DND-41 (cell line): Measurements from ENCODE around the gene RPS4Y1.

Experiments used
- ATAC-seq: fragments of 200-7000 bp; cut with Tn5 transposase; 3 replicates; pipeline ENCODE4 v1.9.1; 2021; ENCODE audit warnings: low read depth; ENCODE audit not compliant: insufficient read depth
- DNase-seq: peaks from one replicate; pipeline ENCODE4 v3.0.0-alpha.2; 2020
- H2AFZ ChIP-seq: 2 replicates; pipeline ENCODE4 v1.6.0; 2012; ENCODE audit warnings: low read depth, low read length
- H3K27ac ChIP-seq: 2 replicates; pipeline ENCODE4 v1.5.1; 2012; ENCODE audit warnings: low read length, inconsistent platforms
- H3K27me3 ChIP-seq: fragments of 200-600 bp; sonication (generic); 2 replicates; pipeline ENCODE4 v1.6.0; 2012; ENCODE audit warnings: low read length, mild to moderate bottlenecking, inconsistent platforms; ENCODE audit not compliant: insufficient read depth, poor library complexity
- H3K36me3 ChIP-seq: 2 replicates; pipeline ENCODE4 v1.5.1; 2012; ENCODE audit warnings: low read length, inconsistent platforms; ENCODE audit not compliant: insufficient read depth
- H3K4me1 ChIP-seq: 2 replicates; pipeline ENCODE4 v1.5.1; 2012; ENCODE audit warnings: mild to moderate bottlenecking, low read length; ENCODE audit not compliant: insufficient read depth
- H3K4me2 ChIP-seq: 2 replicates; pipeline ENCODE4 v1.6.0; 2012; ENCODE audit warnings: mild to moderate bottlenecking, moderate library complexity, low read length, inconsistent platforms; ENCODE audit not compliant: insufficient read depth
- H3K4me3 ChIP-seq, 2 experiments: fragments of 200-600 bp in 1 of 2; shearing (Covaris generic) in 1 of 2; 2 replicates each; pipeline ENCODE4 v1.5.1; 2012 to 2016; ENCODE audit warnings: inconsistent platforms in 2 of 2, low read length in 2 of 2, mild to moderate bottlenecking in 2 of 2, low read depth in 1 of 2, moderate library complexity in 1 of 2
- H3K79me2 ChIP-seq: 2 replicates; pipeline ENCODE4 v1.6.0; 2012; ENCODE audit warnings: low read length, inconsistent platforms; ENCODE audit not compliant: insufficient read depth
- H3K9ac ChIP-seq: 2 replicates; pipeline ENCODE4 v1.6.0; 2012; ENCODE audit warnings: low read depth, mild to moderate bottlenecking, inconsistent platforms, low read length, moderate library complexity
- H3K9me3 ChIP-seq: 2 replicates; pipeline ENCODE4 v1.5.1; 2012; ENCODE audit warnings: low read length, moderate library complexity, mild to moderate bottlenecking, inconsistent platforms; ENCODE audit not compliant: insufficient read depth, severe bottlenecking
- H4K20me1 ChIP-seq: 2 replicates; pipeline ENCODE4 v1.6.0; 2012; ENCODE audit warnings: low read length; ENCODE audit not compliant: insufficient read depth
- CTCF ChIP-seq: IDR thresholded peaks from 2 replicates; pipeline ENCODE4 v1.5.1; 2012; ENCODE audit warnings: borderline replicate concordance, low read length, moderate library complexity, mild to moderate bottlenecking; ENCODE audit not compliant: poor library complexity, severe bottlenecking; ENCODE audit errors: extremely low read depth
- EZH2 ChIP-seq: IDR thresholded peaks from 3 replicates; pipeline ENCODE4 v1.6.1; 2012; ENCODE audit warnings: borderline replicate concordance, low read depth, mild to moderate bottlenecking, moderate library complexity, low read length, inconsistent platforms; ENCODE audit not compliant: severe bottlenecking

RPS4Y1 gene

GRCh38 chrY:2824471-2824870 lies 16.9 kb upstream of the RPS4Y1 start:
- no peak overlapping the region for H2AFZ ChIP-seq
- no peaks in the 10 kb centered on the region for H3K9me3 ChIP-seq
- no peak overlapping the region for H3K4me2 ChIP-seq
- no peaks in the 10 kb centered on the region for H3K79me2 ChIP-seq
- no peak overlapping the region for H3K4me3 ChIP-seq
- H3K27ac ChIP-seq = no peak overlapping the region
- no peak for ATAC-seq
- no peaks in the 10 kb centered on the region for H3K4me1 ChIP-seq
- no peaks in the 10 kb centered on the region for H3K27me3 ChIP-seq
- TF ChIP-seq CTCF (no peak), EZH2 (no peak)
- DNase-seq = no peak
- H4K20me1 ChIP-seq = no peaks in the 10 kb centered on the region
- H3K36me3 ChIP-seq = no peaks in the 10 kb centered on the region
- H3K9ac ChIP-seq = no peak overlapping the region

GRCh38 chrY:2828497-2828896 lies 12.9 kb upstream of the RPS4Y1 start:
- Histone ChIP-seq H3K4me2 (no peak overlapping the region), H4K20me1 (no peaks in the 10 kb centered on the region), H3K27ac (no peak overlapping the region), H2AFZ (no peak overlapping the region), H3K9me3 (no peaks in the 10 kb centered on the region), H3K4me3 (no peak overlapping the region), H3K79me2 (no peaks in the 10 kb centered on the region), H3K27me3 (no peaks in the 10 kb centered on the region), H3K9ac (no peak overlapping the region), H3K4me1 (no peaks in the 10 kb centered on the region), H3K36me3 (no peaks in the 10 kb centered on the region)
- ATAC-seq (no peak), DNase-seq (no peak)
- TF ChIP-seq EZH2 = no peak
- TF ChIP-seq CTCF = no peak

- no peaks in the 10 kb centered on the region for H3K9me3 ChIP-seq
- DNase-seq = no peak
- no peaks in the 10 kb centered on the region for H3K27me3 ChIP-seq
- H4K20me1 ChIP-seq = no peaks in the 10 kb centered on the region
- no peak overlapping the region for H3K9ac ChIP-seq
- H3K4me1 ChIP-seq = peaks cover 2% of the 10 kb centered on the region; the same call in 1 of the 2 replicates
- H3K4me2 ChIP-seq = no peak overlapping the region
- no peak overlapping the region for H2AFZ ChIP-seq
- H3K36me3 ChIP-seq = no peaks in the 10 kb centered on the region
- no peak overlapping the region for H3K27ac ChIP-seq
- no peaks in the 10 kb centered on the region for H3K79me2 ChIP-seq
- no peak for TF ChIP-seq CTCF
- TF ChIP-seq EZH2 = no peak
- H3K4me3 ChIP-seq = no peak overlapping the region
- ATAC-seq = no peak
Measured at GRCh38 chrY:2835230-2835629, 6.2 kb upstream of the RPS4Y1 start.

DNA sequence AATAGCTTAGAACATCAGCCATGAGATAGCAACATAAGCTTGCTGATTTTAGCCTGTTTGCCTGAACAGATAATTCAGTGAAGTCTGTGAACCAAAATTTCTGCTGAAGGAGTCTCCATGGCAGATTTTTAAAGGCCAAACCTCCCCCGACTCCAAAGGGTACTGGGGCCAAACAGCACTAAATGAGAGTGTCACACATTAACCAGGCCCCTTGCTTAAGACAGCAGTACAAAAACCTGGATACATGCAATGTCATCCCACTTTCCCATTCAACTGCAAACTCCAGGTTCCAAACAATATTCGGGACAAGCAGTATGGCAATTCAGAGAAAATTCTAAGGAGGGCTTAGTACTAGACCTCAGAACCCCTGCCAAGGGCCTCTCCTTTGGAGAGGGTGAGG lies 4.3 kb upstream of the RPS4Y1 start:
- H3K36me3 ChIP-seq = peaks cover 3% of the 10 kb centered on the region; the same call in 1 of the 2 replicates
- peaks cover 7% of the 10 kb centered on the region for H3K79me2 ChIP-seq
- no peak for TF ChIP-seq CTCF
- TF ChIP-seq EZH2 = no peak
- no peaks in the 10 kb centered on the region for H3K9me3 ChIP-seq
- no peak overlapping the region for H3K27ac ChIP-seq
- no peak overlapping the region for H3K4me2 ChIP-seq
- no peaks in the 10 kb centered on the region for H3K27me3 ChIP-seq
- no peak overlapping the region for H2AFZ ChIP-seq
- DNase-seq (no peak), ATAC-seq (no peak)
- H3K4me3 ChIP-seq = no peak overlapping the region
- H3K9ac ChIP-seq = no peak overlapping the region
- H4K20me1 ChIP-seq = no peaks in the 10 kb centered on the region
- H3K4me1 ChIP-seq = peaks cover 9% of the 10 kb centered on the region
